Right ventricle myocardium superior (tissue), 1 donor: ENCODE results near the gene TRPC6. TPM values are rescaled to one million over a fixed set of nuclear protein-coding genes. Genes with fewer than 3 reads are reported as not detected.
"Not testable (repeated sequence)": the region's sequence is repeated elsewhere in the genome, so short reads cannot be mapped to it uniquely, and the experiment has no call there.

Source experiments
- ATAC-seq: fragments of 200-7000 bp; cut with Tn5 transposase; one replicate; pipeline ENCODE4 v1.9.1; 2020; ENCODE audit warnings: mild to moderate bottlenecking; ENCODE audit not compliant: poor library complexity
- DNase-seq: peaks from one replicate; pipeline ENCODE4 v3.0.0-alpha.2; 2020
- intact Hi-C: fragments of 100-400 bp; cut with DNase I; formaldehyde crosslinking; loops from one replicate; pipeline ENCODE4 v1.11.2; 2022
- total RNA-seq: library from RNA; stranded (reverse); fragmentation: NEBNext Ultra II Directional; extraction: Animal tissue kit (Norgen Biotek cat#: 25700); gene quantifications from one replicate; pipeline ENCODE4 v1.2.1, GENCODE V29; 2021
- donor health status: DM: no; HTN: yes; CAD: no; lungs with severe emphysema.

The TRPC6 gene
- total RNA-seq, 1 donor from 2014 or later, result 0.16 TPM

GRCh38 chr11:101466352-101466751, 117.5 kb downstream of the TRPC6 start:
- ATAC-seq (no peak), DNase-seq (no peak)
- intact Hi-C loops, result no loop called here

GRCh38 chr11:101464388-101464787, 119.4 kb downstream of the TRPC6 start:
- intact Hi-C loops, DNase-seq, ATAC-seq: not testable (repeated sequence)

GRCh38 chr11:101459020-101459419, 124.8 kb downstream of the TRPC6 start:
- DNase-seq, result no peak
- intact Hi-C loops, result loop anchor here (10.0 kb wide), 1 partner anchor 386 kb away; no protein-coding TSS in a partner anchor
- ATAC-seq, result no peak

GRCh38 chr11:101458161-101458560, 125.6 kb downstream of the TRPC6 start:
- no peak for DNase-seq
- intact Hi-C loops, result loop anchor here (10.0 kb wide), 1 partner anchor 387 kb away; no protein-coding TSS in a partner anchor
- no peak for ATAC-seq

GRCh38 chr11:101456812-101457211, 127.0 kb downstream of the TRPC6 start:
- DNase-seq, result no peak
- intact Hi-C loops, result loop anchor here (10.0 kb wide), 1 partner anchor 388 kb away; no protein-coding TSS in a partner anchor
- no peak for ATAC-seq

- intact Hi-C loops, result loop anchor here (10.0 kb wide), 1 partner anchor 391 kb away; no protein-coding TSS in a partner anchor
- no peak for ATAC-seq
- no peak for DNase-seq
These were observed 130.1 kb downstream of the TRPC6 start for GRCh38 chr11:101453682-101454081.

GRCh38 chr11:101448881-101449442, 134.8 kb downstream of the TRPC6 start:
- DNase-seq, result no peak
- intact Hi-C loops, result no loop called here
- no peak for ATAC-seq

GRCh38 chr11:101446726-101447125, 137.1 kb downstream of the TRPC6 start:
- no peak for DNase-seq
- no peak for ATAC-seq
- intact Hi-C loops, result no loop called here

- intact Hi-C loops, result no loop called here
- ATAC-seq (no peak), DNase-seq (no peak)
These were observed 137.6 kb downstream of the TRPC6 start for GRCh38 chr11:101446238-101446637.

- intact Hi-C loops, result no loop called here
- no peak for ATAC-seq
- DNase-seq, result no peak
These were observed 138.0 kb downstream of the TRPC6 start for GRCh38 chr11:101445761-101446160.

- no peak for DNase-seq
- intact Hi-C loops, result no loop called here
- ATAC-seq, result no peak
These were observed 139.0 kb downstream of the TRPC6 start for GRCh38 chr11:101444851-101445250.

- no peak for DNase-seq
- no peak for ATAC-seq
These were observed 139.6 kb downstream of the TRPC6 start for GRCh38 chr11:101444164-101444563.

GRCh38 chr11:101442936-101443521, 140.8 kb downstream of the TRPC6 start:
- DNase-seq (no peak), ATAC-seq (no peak)
- intact Hi-C loops, result no loop called here

More at GRCh38 chr11:101444164-101444563, 139.6 kb downstream of the TRPC6 start:
- intact Hi-C loops, result no loop called here

GRCh38 chr11:101442171-101442570, 141.6 kb downstream of the TRPC6 start:
- DNase-seq, result no peak

GRCh38 chr11:101441747-101442146, 142.1 kb downstream of the TRPC6 start:
- peak; percentile 97 for ATAC-seq
- peak; percentile 70 for DNase-seq
- intact Hi-C loops, result no loop called here

More at GRCh38 chr11:101442171-101442570, 141.6 kb downstream of the TRPC6 start:
- intact Hi-C loops, result no loop called here
- peak; percentile 28 for ATAC-seq

GRCh38 chr11:101439488-101439887, 144.3 kb downstream of the TRPC6 start:
- ATAC-seq (no peak), DNase-seq (no peak)
- intact Hi-C loops, result loop anchor here (5.0 kb wide), 1 partner anchor 457 kb away; no protein-coding TSS in a partner anchor

GRCh38 chr11:101438708-101439107, 145.1 kb downstream of the TRPC6 start:
- intact Hi-C loops, result loop anchor here (5.0 kb wide), 1 partner anchor 456 kb away; no protein-coding TSS in a partner anchor
- DNase-seq, ATAC-seq: not testable (repeated sequence)

- no peak for ATAC-seq
- DNase-seq, result no peak
- intact Hi-C loops, result loop anchor here (5.0 kb wide), 1 partner anchor 456 kb away; no protein-coding TSS in a partner anchor
These were observed 145.7 kb downstream of the TRPC6 start for GRCh38 chr11:101438126-101438525.

- DNase-seq, result no peak
- peak; percentile 59 for ATAC-seq
- intact Hi-C loops, result loop anchor here (5.0 kb wide), 1 partner anchor 454 kb away; no protein-coding TSS in a partner anchor
These were observed 147.2 kb downstream of the TRPC6 start for GRCh38 chr11:101436511-101437142.
